Astrocyte (in vitro differentiated cells and primary cell): ENCODE measurements around the gene RAD51B. TPM values are rescaled to one million over a fixed set of nuclear protein-coding genes. Genes with fewer than 3 reads are reported as not detected.

Experiments
- DNase-seq: peaks from one replicate; pipeline ENCODE4 v3.0.0-alpha.2; 2010; ENCODE audit warnings: low read depth
- FAIRE-seq: peaks from 2 replicates; lab custom pipeline; 2011; peaks lifted over from hg19 to GRCh38; lab: Jason Lieb, UNC
- H2AFZ ChIP-seq: 2 replicates; pipeline ENCODE4 v1.6.0; 2012; ENCODE audit warnings: low read depth, low read length, inconsistent platforms
- H3K27ac ChIP-seq: 2 replicates; pipeline ENCODE4 v1.5.1; 2011; ENCODE audit warnings: low read depth, low read length, inconsistent platforms
- H3K27me3 ChIP-seq: 2 replicates; pipeline ENCODE4 v1.6.0; 2011; ENCODE audit warnings: low read length, inconsistent platforms; ENCODE audit not compliant: insufficient read depth
- H3K36me3 ChIP-seq: 2 replicates; pipeline ENCODE4 v1.5.1; 2011; ENCODE audit warnings: low read length, inconsistent platforms; ENCODE audit not compliant: insufficient read depth
- H3K4me1 ChIP-seq: 2 replicates; pipeline ENCODE4 v1.5.1; 2011; ENCODE audit warnings: low read length, inconsistent platforms; ENCODE audit not compliant: insufficient read depth
- H3K4me2 ChIP-seq: 2 replicates; pipeline ENCODE4 v1.6.0; 2012; ENCODE audit warnings: low read length, inconsistent platforms
- H3K4me3 ChIP-seq: 2 replicates; pipeline ENCODE4 v1.5.1; 2011; ENCODE audit warnings: low read depth, mild to moderate bottlenecking, low read length, inconsistent platforms; ENCODE audit not compliant: insufficient read depth
- H3K79me2 ChIP-seq: 2 replicates; pipeline ENCODE4 v1.6.0; 2012; ENCODE audit warnings: mild to moderate bottlenecking, low read length, inconsistent platforms; ENCODE audit not compliant: insufficient read depth
- H3K9ac ChIP-seq: 2 replicates; pipeline ENCODE4 v1.6.0; 2012; ENCODE audit warnings: mild to moderate bottlenecking, low read length, inconsistent platforms
- H3K9me3 ChIP-seq: 2 replicates; pipeline ENCODE4 v1.5.1; 2012; ENCODE audit warnings: low read depth, mild to moderate bottlenecking, low read length, inconsistent platforms; ENCODE audit not compliant: insufficient read depth
- H4K20me1 ChIP-seq: 2 replicates; pipeline ENCODE4 v1.6.0; 2012; ENCODE audit warnings: low read length, inconsistent platforms; ENCODE audit not compliant: insufficient read depth
- H3K27ac Mint-ChIP-seq: one replicate; pipeline ENCODE4 v1.8.0; 2021; ENCODE audit warnings: mild to moderate bottlenecking, mixed read lengths; ENCODE audit not compliant: unreplicated experiment
- H3K27me3 Mint-ChIP-seq: one replicate; pipeline ENCODE4 v1.8.0; 2021; ENCODE audit warnings: low read depth, mixed read lengths; ENCODE audit not compliant: unreplicated experiment
- H3K36me3 Mint-ChIP-seq: one replicate; pipeline ENCODE4 v1.8.0; 2021; ENCODE audit warnings: low read depth, mixed read lengths; ENCODE audit not compliant: unreplicated experiment
- H3K4me1 Mint-ChIP-seq: one replicate; pipeline ENCODE4 v1.8.0; 2021; ENCODE audit warnings: low read depth, mixed read lengths; ENCODE audit not compliant: unreplicated experiment
- H3K4me3 Mint-ChIP-seq: one replicate; pipeline ENCODE4 v1.8.0; 2021; ENCODE audit warnings: mild to moderate bottlenecking, moderate library complexity, mixed read lengths; ENCODE audit not compliant: unreplicated experiment
- H3K9me3 Mint-ChIP-seq: one replicate; pipeline ENCODE4 v1.8.0; 2021; ENCODE audit warnings: mild to moderate bottlenecking, mixed read lengths; ENCODE audit not compliant: unreplicated experiment
- CTCF ChIP-seq: IDR thresholded peaks from 2 replicates; pipeline ENCODE4 v1.5.1; 2011; ENCODE audit warnings: low read depth, mild to moderate bottlenecking, inconsistent platforms, low read length, moderate library complexity; ENCODE audit not compliant: insufficient read depth
- EZH2 ChIP-seq: IDR thresholded peaks from 2 replicates; pipeline ENCODE4 v1.6.1; 2012; ENCODE audit warnings: mild to moderate bottlenecking, low read length, inconsistent platforms; ENCODE audit not compliant: insufficient read depth
- total RNA-seq: library from RNA; stranded (reverse); gene quantifications from 2 replicates; pipeline ENCODE4 v1.2.1, GENCODE V29; 2021

Gene RAD51B
- total RNA-seq, 1 donor from 2014 or later: 10.8 TPM

- Histone ChIP-seq H3K36me3 (no peaks in the 10 kb centered on the region), H3K27ac (no peak overlapping the region), H3K9me3 (no peaks in the 10 kb centered on the region), H3K9ac (no peak overlapping the region), H3K79me2 (no peaks in the 10 kb centered on the region), H4K20me1 (no peaks in the 10 kb centered on the region), H2AFZ (no peak overlapping the region), H3K4me1 (no peaks in the 10 kb centered on the region), H3K27me3 (no peaks in the 10 kb centered on the region), H3K4me2 (no peak overlapping the region), H3K4me3 (no peak overlapping the region)
- Mint-ChIP-seq H3K27ac (no peak overlapping the region), H3K36me3 (no peaks in the 10 kb centered on the region), H3K4me3 (no peak overlapping the region), H3K9me3 (no peaks in the 10 kb centered on the region), H3K4me1 (peaks cover 10% of the 10 kb centered on the region), H3K27me3 (no peaks in the 10 kb centered on the region)
- TF ChIP-seq CTCF (no peak), EZH2 (no peak)
- DNase-seq: no peak
- FAIRE-seq: no peak
Measured at GRCh38 chr14:68279777-68280233, 460.2 kb downstream of the RAD51B start.

- no peak overlapping the region for H3K4me3 Mint-ChIP-seq
- no peaks in the 10 kb centered on the region for H3K79me2 ChIP-seq
- H3K27ac Mint-ChIP-seq: no peak overlapping the region
- H3K9me3 ChIP-seq: no peaks in the 10 kb centered on the region
- no peak for FAIRE-seq
- no peaks in the 10 kb centered on the region for H3K27me3 ChIP-seq
- no peak overlapping the region for H3K9ac ChIP-seq
- no peaks in the 10 kb centered on the region for H3K36me3 ChIP-seq
- H4K20me1 ChIP-seq: no peaks in the 10 kb centered on the region
- no peak overlapping the region for H2AFZ ChIP-seq
- no peaks in the 10 kb centered on the region for H3K36me3 Mint-ChIP-seq
- no peaks in the 10 kb centered on the region for H3K9me3 Mint-ChIP-seq
- no peaks in the 10 kb centered on the region for H3K4me1 ChIP-seq
- H3K4me1 Mint-ChIP-seq: peaks cover 10% of the 10 kb centered on the region
- no peak overlapping the region for H3K27ac ChIP-seq
- no peak overlapping the region for H3K4me3 ChIP-seq
- H3K27me3 Mint-ChIP-seq: peaks cover 3% of the 10 kb centered on the region
- no peak for TF ChIP-seq CTCF
- TF ChIP-seq EZH2: no peak
- H3K4me2 ChIP-seq: no peak overlapping the region
- DNase-seq: no peak
Measured at GRCh38 chr14:68281497-68281896, 461.9 kb downstream of the RAD51B start.

GRCh38 chr14:68282479-68283377 is 463.1 kb downstream of the RAD51B start:
- Histone ChIP-seq H4K20me1 (no peaks in the 10 kb centered on the region), H3K27ac (no peak overlapping the region), H3K9ac (no peak overlapping the region), H3K79me2 (no peaks in the 10 kb centered on the region), H3K9me3 (no peaks in the 10 kb centered on the region), H3K27me3 (no peaks in the 10 kb centered on the region), H3K4me3 (no peak overlapping the region), H2AFZ (no peak overlapping the region), H3K36me3 (no peaks in the 10 kb centered on the region), H3K4me1 (no peaks in the 10 kb centered on the region), H3K4me2 (no peak overlapping the region)
- no peak for TF ChIP-seq CTCF
- no peak for TF ChIP-seq EZH2
- H3K27ac Mint-ChIP-seq: no peak overlapping the region
- no peak for FAIRE-seq
- peaks cover 10% of the 10 kb centered on the region for H3K4me1 Mint-ChIP-seq
- DNase-seq: no peak
- no peaks in the 10 kb centered on the region for H3K9me3 Mint-ChIP-seq
- H3K27me3 Mint-ChIP-seq: peaks cover 3% of the 10 kb centered on the region
- no peak overlapping the region for H3K4me3 Mint-ChIP-seq
- no peaks in the 10 kb centered on the region for H3K36me3 Mint-ChIP-seq
